Measurements from ENCODE around the gene SPRR5.

The SPRR5 gene

GRCh38 chr1:152946651-152947256 is at the start of gene SPRR5:
Gene SPRR5, plus strand, starts transcription at chr1:152947206. Its CDS starts 1,349 bp downstream, at chr1:152948555.
- Histone ChIP-seq H3K36me3 (ENCODE audit: insufficient read depth, low read length) (no peaks in the 10 kb centered on the region), H3K4me3 (ENCODE audit: low read depth in 1 of 2, low read length in 2 of 2) (no peak within 1 kb of the TSS), H3K9me3 (ENCODE audit: low read length) (no peaks in the 10 kb centered on the region), H3K27me3 (ENCODE audit: control insufficient read depth in 1 of 2, insufficient read depth in 2 of 2, low read length in 2 of 2) (no peaks in the 10 kb centered on the region), H3K4me1 (ENCODE audit: insufficient read depth, low read length) (no peaks in the 10 kb centered on the region), H3K27ac (ENCODE audit: low read depth, low read length) (no peak within 1 kb of the TSS), H3K9ac (ENCODE audit: low read length) (no peak within 1 kb of the TSS)

- Histone ChIP-seq H3K27ac (ENCODE audit: low read depth, low read length) (no peak overlapping the region), H3K4me1 (ENCODE audit: insufficient read depth, low read length) (peaks cover 4% of the 10 kb centered on the region), H3K9me3 (ENCODE audit: low read length) (no peaks in the 10 kb centered on the region), H3K4me3 (ENCODE audit: low read depth in 1 of 2, low read length in 2 of 2) (no peak overlapping the region), H3K27me3 (ENCODE audit: control insufficient read depth in 1 of 2, insufficient read depth in 2 of 2, low read length in 2 of 2) (no peaks in the 10 kb centered on the region), H3K9ac (ENCODE audit: low read length) (no peak overlapping the region), H3K36me3 (ENCODE audit: insufficient read depth, low read length) (no peaks in the 10 kb centered on the region)
Observed at GRCh38 chr1:152899027-152899426, 48.0 kb upstream of the SPRR5 start.

GRCh38 chr1:152899883-152900282 is 47.1 kb upstream of the SPRR5 start:
- H3K27ac ChIP-seq (ENCODE audit: low read depth, low read length), result no peak overlapping the region
- peaks cover 4% of the 10 kb centered on the region for H3K4me1 ChIP-seq (ENCODE audit: insufficient read depth, low read length)
- H3K4me3 ChIP-seq (ENCODE audit: low read depth in 1 of 2, low read length in 2 of 2), result no peak overlapping the region
- H3K27me3 ChIP-seq (ENCODE audit: control insufficient read depth in 1 of 2, insufficient read depth in 2 of 2, low read length in 2 of 2), result no peaks in the 10 kb centered on the region
- no peaks in the 10 kb centered on the region for H3K9me3 ChIP-seq (ENCODE audit: low read length)
- no peak overlapping the region for H3K9ac ChIP-seq (ENCODE audit: low read length)
- H3K36me3 ChIP-seq (ENCODE audit: insufficient read depth, low read length), result no peaks in the 10 kb centered on the region

- no peaks in the 10 kb centered on the region for H3K27me3 ChIP-seq (ENCODE audit: control insufficient read depth in 1 of 2, insufficient read depth in 2 of 2, low read length in 2 of 2)
- H3K9me3 ChIP-seq (ENCODE audit: low read length), result no peaks in the 10 kb centered on the region
- no peak overlapping the region for H3K27ac ChIP-seq (ENCODE audit: low read depth, low read length)
- no peaks in the 10 kb centered on the region for H3K4me1 ChIP-seq (ENCODE audit: insufficient read depth, low read length)
- H3K36me3 ChIP-seq (ENCODE audit: insufficient read depth, low read length), result no peaks in the 10 kb centered on the region
- H3K4me3 ChIP-seq (ENCODE audit: low read depth in 1 of 2, low read length in 2 of 2), result no peak overlapping the region
- H3K9ac ChIP-seq (ENCODE audit: low read length), result no peak overlapping the region
Observed at GRCh38 chr1:152901631-152902030, 45.4 kb upstream of the SPRR5 start.

GRCh38 chr1:152902636-152903035 is 44.4 kb upstream of the SPRR5 start:
- H3K4me3 ChIP-seq (ENCODE audit: low read depth in 1 of 2, low read length in 2 of 2), result no peak overlapping the region
- H3K27me3 ChIP-seq (ENCODE audit: control insufficient read depth in 1 of 2, insufficient read depth in 2 of 2, low read length in 2 of 2), result no peaks in the 10 kb centered on the region
- no peaks in the 10 kb centered on the region for H3K36me3 ChIP-seq (ENCODE audit: insufficient read depth, low read length)
- H3K27ac ChIP-seq (ENCODE audit: low read depth, low read length), result no peak overlapping the region
- no peak overlapping the region for H3K9ac ChIP-seq (ENCODE audit: low read length)
- H3K4me1 ChIP-seq (ENCODE audit: insufficient read depth, low read length), result no peaks in the 10 kb centered on the region
- H3K9me3 ChIP-seq (ENCODE audit: low read length), result no peaks in the 10 kb centered on the region

GRCh38 chr1:152904688-152905440 is 42.1 kb upstream of the SPRR5 start:
- H3K4me1 ChIP-seq (ENCODE audit: insufficient read depth, low read length), result no peaks in the 10 kb centered on the region
- no peaks in the 10 kb centered on the region for H3K27me3 ChIP-seq (ENCODE audit: control insufficient read depth in 1 of 2, insufficient read depth in 2 of 2, low read length in 2 of 2)
- H3K4me3 ChIP-seq (ENCODE audit: low read depth in 1 of 2, low read length in 2 of 2), result no peak overlapping the region
- no peak overlapping the region for H3K27ac ChIP-seq (ENCODE audit: low read depth, low read length)
- H3K9me3 ChIP-seq (ENCODE audit: low read length), result no peaks in the 10 kb centered on the region
- H3K9ac ChIP-seq (ENCODE audit: low read length), result no peak overlapping the region
- no peaks in the 10 kb centered on the region for H3K36me3 ChIP-seq (ENCODE audit: insufficient read depth, low read length)

GRCh38 chr1:152906023-152906565 is 40.9 kb upstream of the SPRR5 start:
- H3K9ac ChIP-seq (ENCODE audit: low read length), result no peak overlapping the region
- no peak overlapping the region for H3K27ac ChIP-seq (ENCODE audit: low read depth, low read length)
- no peaks in the 10 kb centered on the region for H3K36me3 ChIP-seq (ENCODE audit: insufficient read depth, low read length)
- no peaks in the 10 kb centered on the region for H3K9me3 ChIP-seq (ENCODE audit: low read length)
- H3K27me3 ChIP-seq (ENCODE audit: control insufficient read depth in 1 of 2, insufficient read depth in 2 of 2, low read length in 2 of 2), result no peaks in the 10 kb centered on the region
- no peak overlapping the region for H3K4me3 ChIP-seq (ENCODE audit: low read depth in 1 of 2, low read length in 2 of 2)
- no peaks in the 10 kb centered on the region for H3K4me1 ChIP-seq (ENCODE audit: insufficient read depth, low read length)

GRCh38 chr1:152907686-152908601 is 39.1 kb upstream of the SPRR5 start, which contains the start of gene IVL:
Gene IVL, plus strand, starts transcription at chr1:152908546. Its CDS starts 1,252 bp downstream, at chr1:152909798.
- H3K4me3 ChIP-seq (ENCODE audit: low read depth in 1 of 2, low read length in 2 of 2), result no peak within 1 kb of the TSS
- H3K27ac ChIP-seq (ENCODE audit: low read depth, low read length), result no peak within 1 kb of the TSS
- H3K36me3 ChIP-seq (ENCODE audit: insufficient read depth, low read length), result no peaks in the 10 kb centered on the region
- H3K9me3 ChIP-seq (ENCODE audit: low read length), result no peaks in the 10 kb centered on the region
- H3K4me1 ChIP-seq (ENCODE audit: insufficient read depth, low read length), result no peaks in the 10 kb centered on the region
- H3K9ac ChIP-seq (ENCODE audit: low read length), result no peak within 1 kb of the TSS
- H3K27me3 ChIP-seq (ENCODE audit: control insufficient read depth in 1 of 2, insufficient read depth in 2 of 2, low read length in 2 of 2), result no peaks in the 10 kb centered on the region

- Histone ChIP-seq H3K4me3 (ENCODE audit: low read depth in 1 of 2, low read length in 2 of 2) (no peak overlapping the region), H3K27ac (ENCODE audit: low read depth, low read length) (no peak overlapping the region), H3K9me3 (ENCODE audit: low read length) (no peaks in the 10 kb centered on the region), H3K9ac (ENCODE audit: low read length) (no peak overlapping the region), H3K27me3 (ENCODE audit: control insufficient read depth in 1 of 2, insufficient read depth in 2 of 2, low read length in 2 of 2) (no peaks in the 10 kb centered on the region), H3K4me1 (ENCODE audit: insufficient read depth, low read length) (no peaks in the 10 kb centered on the region), H3K36me3 (ENCODE audit: insufficient read depth, low read length) (no peaks in the 10 kb centered on the region)
Observed at GRCh38 chr1:152909206-152909605, 37.8 kb upstream of the SPRR5 start.

GRCh38 chr1:152912471-152912870 is 34.5 kb upstream of the SPRR5 start:
- H3K27me3 ChIP-seq (ENCODE audit: control insufficient read depth in 1 of 2, insufficient read depth in 2 of 2, low read length in 2 of 2), result no peaks in the 10 kb centered on the region
- no peak overlapping the region for H3K4me3 ChIP-seq (ENCODE audit: low read depth in 1 of 2, low read length in 2 of 2)
- no peaks in the 10 kb centered on the region for H3K36me3 ChIP-seq (ENCODE audit: insufficient read depth, low read length)
- no peak overlapping the region for H3K9ac ChIP-seq (ENCODE audit: low read length)
- no peak overlapping the region for H3K27ac ChIP-seq (ENCODE audit: low read depth, low read length)
- no peaks in the 10 kb centered on the region for H3K4me1 ChIP-seq (ENCODE audit: insufficient read depth, low read length)
- no peaks in the 10 kb centered on the region for H3K9me3 ChIP-seq (ENCODE audit: low read length)

GRCh38 chr1:152912900-152913299 is 34.1 kb upstream of the SPRR5 start:
- Histone ChIP-seq H3K9ac (ENCODE audit: low read length) (no peak overlapping the region), H3K36me3 (ENCODE audit: insufficient read depth, low read length) (no peaks in the 10 kb centered on the region), H3K9me3 (ENCODE audit: low read length) (no peaks in the 10 kb centered on the region), H3K4me3 (ENCODE audit: low read depth in 1 of 2, low read length in 2 of 2) (no peak overlapping the region), H3K27ac (ENCODE audit: low read depth, low read length) (no peak overlapping the region), H3K4me1 (ENCODE audit: insufficient read depth, low read length) (no peaks in the 10 kb centered on the region), H3K27me3 (ENCODE audit: control insufficient read depth in 1 of 2, insufficient read depth in 2 of 2, low read length in 2 of 2) (no peaks in the 10 kb centered on the region)
